NCI-H82 treated with DMSO at 0.1 percent for 48 hours (cell line): ENCODE results near the gene CMTM2.
"Not testable (repeated sequence)": the region's sequence is repeated elsewhere in the genome, so short reads cannot be mapped to it uniquely, and the experiment has no call there.

Experiments used
- DNase-seq: peaks from one replicate; lab custom pipeline; 2025; ENCODE audit not compliant: unreplicated experiment; lab: John Stamatoyannopoulos, UW

Gene CMTM2

GRCh38 chr16:66581246-66581952 lies 2.1 kb downstream of the CMTM2 start:
- DNase-seq = no peak

GRCh38 chr16:66585481-66586239 lies 6.4 kb downstream of the CMTM2 start:
- DNase-seq = no peak

GRCh38 chr16:66587881-66588600 lies 8.8 kb downstream of the CMTM2 start:
- DNase-seq = no peak

GRCh38 chr16:66588981-66589713 lies 9.9 kb downstream of the CMTM2 start:
- DNase-seq = no peak

DNA sequence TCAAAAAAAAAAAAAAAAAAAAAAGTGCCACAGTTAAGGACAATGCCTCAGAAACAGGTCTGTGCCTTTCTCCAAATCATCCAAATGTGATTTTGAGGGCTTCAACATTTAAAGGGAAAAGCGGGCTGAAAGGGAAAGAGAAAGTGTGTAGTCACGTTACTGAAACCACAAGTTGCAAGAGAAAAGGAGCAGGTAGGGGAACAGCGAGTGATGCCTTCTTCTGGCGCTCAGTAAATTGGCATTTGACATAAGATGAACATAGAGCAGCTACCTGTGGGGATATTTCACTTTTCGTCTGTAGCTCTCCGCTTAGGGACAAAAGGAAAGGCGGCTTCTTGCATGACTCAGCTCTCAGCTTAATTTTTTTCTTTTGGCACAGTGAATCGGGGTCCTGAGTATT lies 11.1 kb downstream of the CMTM2 start:
- DNase-seq = no peak

GRCh38 chr16:66591018-66591417 lies 11.8 kb downstream of the CMTM2 start:
- no peak for DNase-seq

DNA sequence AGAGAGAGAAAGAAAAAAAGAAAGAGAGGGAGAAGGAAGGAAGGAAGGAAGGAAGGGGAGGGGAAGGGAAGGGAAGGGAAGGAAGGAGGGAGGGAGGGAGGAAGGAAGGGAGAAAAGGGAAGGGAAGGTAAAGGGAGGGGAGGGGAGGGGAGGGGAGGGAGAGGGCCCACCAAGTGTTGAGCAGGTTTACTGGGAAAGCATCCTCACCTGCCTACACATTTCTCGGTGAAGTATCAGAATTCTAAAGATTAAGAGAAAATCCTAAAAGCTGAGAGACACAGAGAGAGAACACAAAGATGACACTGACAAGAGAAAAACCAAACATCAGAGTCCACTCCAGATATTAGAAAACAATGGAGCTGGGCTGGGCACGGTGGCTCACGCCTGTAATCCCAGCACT lies 13.0 kb downstream of the CMTM2 start:
- no peak for DNase-seq

GRCh38 chr16:66592814-66593213 lies 13.6 kb downstream of the CMTM2 start:
- no peak for DNase-seq

DNA sequence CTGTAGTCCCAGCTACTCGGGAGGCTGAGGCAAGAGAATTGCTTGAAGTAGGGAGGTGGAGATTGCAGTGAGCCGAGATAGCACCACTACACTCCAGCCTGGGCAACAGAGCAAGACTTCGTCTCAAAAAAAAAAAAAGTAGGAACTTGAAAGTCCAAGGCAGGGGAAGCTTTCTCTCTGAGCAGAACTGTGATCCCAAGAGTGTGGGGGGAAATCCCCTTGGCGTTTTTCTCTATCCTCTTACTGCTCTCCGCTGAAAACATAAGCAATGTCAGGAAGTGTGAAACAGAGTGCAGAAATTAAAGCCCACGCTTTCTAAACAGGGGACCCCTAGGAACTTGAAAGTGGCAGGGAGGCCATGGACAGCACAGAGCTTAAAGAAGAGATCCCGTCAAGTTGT lies 15.5 kb downstream of the CMTM2 start:
- no peak for DNase-seq

- not testable (repeated sequence) for DNase-seq
Measured at GRCh38 chr16:66596559-66596958, 17.3 kb downstream of the CMTM2 start.

DNA sequence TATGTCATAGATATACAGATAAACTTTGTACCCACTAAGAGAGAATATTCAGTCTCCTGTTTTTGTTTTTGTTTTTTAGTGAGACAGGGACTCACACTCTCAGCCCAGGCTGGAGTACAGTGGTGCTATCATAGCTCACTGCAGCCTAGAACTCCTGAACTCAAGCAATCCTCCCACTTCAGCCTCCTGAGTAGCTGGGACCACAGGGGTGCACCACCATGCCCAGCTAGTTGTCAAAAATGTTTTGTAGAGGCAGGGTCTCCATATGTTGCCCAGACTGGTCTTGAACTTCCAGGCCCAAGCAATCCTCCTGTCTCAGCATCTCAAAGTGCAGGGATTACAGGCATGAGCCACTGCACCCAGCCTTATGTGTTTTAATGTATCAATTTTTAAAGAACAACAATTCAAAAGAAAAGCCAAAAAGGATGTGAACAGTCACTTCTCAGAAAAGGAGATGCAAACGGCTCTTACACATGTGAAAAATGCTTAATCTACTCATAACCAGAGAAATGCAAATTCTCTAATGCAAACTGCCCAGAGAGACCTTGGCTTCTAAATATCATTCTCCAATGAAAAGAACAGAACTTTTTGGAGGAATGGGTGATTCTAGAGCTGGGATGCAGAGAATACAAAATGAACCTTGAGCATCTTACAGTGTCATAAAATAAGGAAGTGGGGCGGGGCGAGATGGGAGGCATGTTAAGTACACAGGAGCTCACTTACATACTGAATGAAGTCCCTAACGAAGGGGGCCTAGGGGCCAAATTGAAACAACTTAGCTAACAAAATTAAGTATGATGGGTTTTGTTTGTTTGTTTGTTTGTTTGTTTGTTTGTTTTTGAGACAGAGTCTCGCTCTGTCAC lies 18.0 kb downstream of the CMTM2 start:
- no peak for DNase-seq

DNA sequence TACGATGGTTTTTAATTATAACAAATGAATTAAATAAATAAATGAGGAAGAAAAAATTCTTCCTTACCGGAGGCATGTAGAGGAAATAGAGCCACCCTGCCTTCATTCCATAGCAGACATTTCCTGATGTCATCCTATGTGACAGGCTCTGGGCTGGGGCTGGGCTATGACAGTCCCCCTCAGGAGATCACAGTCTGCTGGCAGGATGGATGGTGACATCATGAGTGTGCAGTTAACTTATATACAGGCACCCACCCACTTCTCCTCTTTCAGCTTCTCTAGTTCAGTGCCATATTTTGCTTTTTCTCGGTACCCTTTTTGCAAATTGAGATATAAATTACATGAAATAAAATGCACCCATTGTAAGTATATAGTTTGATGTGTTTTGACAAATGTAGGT lies 18.8 kb downstream of the CMTM2 start:
- DNase-seq = no peak

DNA sequence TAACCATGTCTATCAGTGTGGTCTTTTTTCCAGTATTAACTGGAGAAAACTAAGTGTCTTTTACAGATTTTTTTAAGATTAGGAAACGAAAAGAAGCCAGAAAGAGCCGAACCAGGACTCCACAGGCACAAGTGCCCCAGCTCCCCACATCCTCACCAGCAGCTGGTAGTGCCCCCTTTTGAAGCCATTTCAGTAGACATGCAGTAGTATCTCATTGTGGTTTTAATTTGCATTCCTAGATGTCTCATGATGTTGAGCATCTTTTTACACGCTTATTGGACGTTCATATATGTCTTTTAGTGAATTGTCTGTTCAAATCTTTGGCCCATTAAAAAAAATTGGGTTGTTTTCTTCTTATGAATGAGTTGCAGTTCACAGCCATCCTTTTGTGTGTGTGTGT lies 20.5 kb downstream of the CMTM2 start:
- DNase-seq = no peak

GRCh38 chr16:66600477-66600876 lies 21.2 kb downstream of the CMTM2 start:
- DNase-seq = no peak

- DNase-seq = no peak
Measured at GRCh38 chr16:66601471-66601870, 22.2 kb downstream of the CMTM2 start.

DNA sequence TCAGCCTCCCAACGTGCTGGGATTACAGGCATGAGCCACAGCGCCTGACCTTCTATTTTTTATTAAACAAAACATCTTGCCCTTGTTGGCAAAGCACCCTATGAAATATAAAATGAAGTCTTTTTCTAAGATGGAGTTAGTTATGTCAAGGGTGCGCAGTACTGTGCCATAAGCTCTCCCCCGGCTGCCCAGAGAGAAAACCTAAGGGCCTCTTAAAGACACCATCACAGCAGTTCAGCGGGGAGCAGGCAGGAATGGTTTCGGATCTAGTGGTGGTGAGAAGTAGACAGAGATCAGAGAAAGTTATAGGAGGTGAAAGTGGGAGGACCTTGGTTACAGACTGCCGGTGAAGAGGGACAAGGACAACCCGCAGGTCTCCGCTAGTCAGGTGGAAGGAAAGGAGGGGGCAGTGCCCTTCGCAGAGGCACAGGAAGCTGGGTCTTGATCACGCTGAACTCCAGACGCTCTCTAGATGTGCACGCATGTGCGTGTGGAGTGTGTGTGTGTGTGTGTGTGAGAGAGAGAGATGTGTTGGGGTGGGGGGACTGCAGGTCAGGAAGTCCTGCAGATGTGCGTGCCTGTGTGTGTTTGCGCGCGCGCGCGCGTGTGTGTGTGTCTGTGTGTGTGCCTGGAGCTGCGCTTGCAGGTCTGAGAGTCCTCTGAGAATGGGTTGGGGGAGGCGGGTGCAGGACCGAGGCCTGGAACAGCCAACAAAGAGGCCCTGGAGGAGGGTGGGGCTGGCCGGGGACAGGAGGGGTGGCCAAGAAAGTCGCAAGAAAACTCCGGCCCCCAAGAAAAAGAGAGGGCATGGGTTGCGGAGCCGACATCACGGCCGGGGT lies 24.5 kb downstream of the CMTM2 start:
- no peak for DNase-seq

GRCh38 chr16:66604376-66605176 lies 25.3 kb downstream of the CMTM2 start, which contains the start of gene CMTM3:
TSS of gene CMTM3 (plus strand) at chr16:66604704. CDS start at chr16:66604806, 102 bp downstream.
- DNase-seq = no peak

GRCh38 chr16:66605177-66605978 lies 26.1 kb downstream of the CMTM2 start:
- no peak for DNase-seq
